Endodermal cell (in vitro differentiated cells): ENCODE results near the gene DHX29. TPM values are rescaled to one million over a fixed set of nuclear protein-coding genes. Genes with fewer than 3 reads are reported as not detected.

Source experiments
- DNase-seq: peaks from one replicate; pipeline ENCODE4 v3.0.0-alpha.2; 2017
- H3K27ac ChIP-seq: 2 replicates; pipeline ENCODE4 v1.5.1; 2013; ENCODE audit warnings: mild to moderate bottlenecking, low read depth, low read length, moderate library complexity
- H3K27me3 ChIP-seq: 2 replicates; pipeline ENCODE4 v1.6.1; 2013; ENCODE audit warnings: mild to moderate bottlenecking, low read length, moderate library complexity; ENCODE audit not compliant: insufficient read depth, control insufficient read depth, poor library complexity, severe bottlenecking
- H3K36me3 ChIP-seq: 2 replicates; pipeline ENCODE4 v1.7.0; 2013; ENCODE audit warnings: mild to moderate bottlenecking, low read length, moderate library complexity; ENCODE audit not compliant: control insufficient read depth, insufficient read depth
- H3K4me1 ChIP-seq: one replicate; pipeline ENCODE4 v1.7.0; 2013; ENCODE audit warnings: low read length; ENCODE audit not compliant: control insufficient read depth, insufficient read depth
- H3K4me3 ChIP-seq: 2 replicates; pipeline ENCODE4 v1.5.1; 2013; ENCODE audit warnings: mild to moderate bottlenecking, low read length, moderate library complexity
- H3K9ac ChIP-seq: 2 replicates; pipeline ENCODE4 v1.6.1; 2013; ENCODE audit warnings: mild to moderate bottlenecking, low read length, moderate library complexity; ENCODE audit not compliant: poor library complexity, severe bottlenecking; ENCODE audit errors: extremely low read depth
- H3K9me3 ChIP-seq: 2 replicates; pipeline ENCODE4 v1.6.1; 2013; ENCODE audit warnings: mild to moderate bottlenecking, low read length, moderate library complexity; ENCODE audit not compliant: control insufficient read depth
- H3K27ac Mint-ChIP-seq: 2 replicates; pipeline ENCODE4 v1.8.0; 2020; ENCODE audit warnings: mixed read lengths
- H3K27me3 Mint-ChIP-seq: 2 replicates; pipeline ENCODE4 v1.8.0; 2021; ENCODE audit warnings: mild to moderate bottlenecking, mixed read lengths; ENCODE audit not compliant: insufficient read depth
- H3K36me3 Mint-ChIP-seq: 2 replicates; pipeline ENCODE4 v1.8.0; 2020; ENCODE audit warnings: low read depth, mixed read lengths
- H3K4me1 Mint-ChIP-seq: 2 replicates; pipeline ENCODE4 v1.8.0; 2020; ENCODE audit warnings: mixed read lengths
- H3K4me3 Mint-ChIP-seq: 2 replicates; pipeline ENCODE4 v1.8.0; 2020; ENCODE audit warnings: mild to moderate bottlenecking, moderate library complexity, mixed read lengths
- H3K9me3 Mint-ChIP-seq: 2 replicates; pipeline ENCODE4 v1.8.0; 2020; ENCODE audit warnings: mild to moderate bottlenecking, mixed read lengths
- CTCF ChIP-seq: fragments of 200-600 bp; sonication (generic); conservative IDR thresholded peaks from 2 replicates; pipeline ENCODE4 v1.5.0; 2021; ENCODE audit warnings: antibody characterized with exemption, mild to moderate bottlenecking
- WGBS, 2 experiments: methylation state at CpG; one replicate each; pipeline versions ENCODE4 v1.1.5 to v1.1.7; 2013; ENCODE audit warnings: missing lambda C conversion rate in 2 of 2, mixed read lengths in 1 of 2; ENCODE audit not compliant: insufficient coverage in 1 of 2, insufficient read length in 1 of 2; 5-methylcytosine and 5-hydroxymethylcytosine counted together
- total RNA-seq, 2 donors: library from RNA; stranded (reverse); fragmentation: NEBNext Ultra II Directional in 1 of 2; extraction: Animal tissue kit (Norgen Biotek cat#: 25700) in 1 of 2; gene quantifications; 2 replicates in 1 of 2; 3 replicates in 1 of 2; pipeline ENCODE4 v1.2.1, GENCODE V29; 2021

The DHX29 gene
- total RNA-seq, 2 donors from 2014 or later, result 27.9 to 29.0 TPM

- no peak for TF ChIP-seq CTCF
- Histone ChIP-seq H3K9ac (no peak overlapping the region), H3K27me3 (no peaks in the 10 kb centered on the region), H3K4me1 (no peaks in the 10 kb centered on the region), H3K36me3 (peaks cover 60% of the 10 kb centered on the region), H3K4me3 (no peak overlapping the region), H3K9me3 (no peaks in the 10 kb centered on the region), H3K27ac (no peak overlapping the region)
- Mint-ChIP-seq H3K9me3 (no peaks in the 10 kb centered on the region), H3K4me1 (peaks cover 7% of the 10 kb centered on the region), H3K27me3 (no peaks in the 10 kb centered on the region), H3K36me3 (peaks cover 50% of the 10 kb centered on the region), H3K4me3 (no peak overlapping the region), H3K27ac (peak overlapping the region; percentile 52)
- no peak for DNase-seq
- 91 to 93% methylated on average over 4 of the region's 4 CpGs for WGBS, 2 experiments
Observed at GRCh38 chr5:55278778-55279177, 28.7 kb downstream of the DHX29 start.

- TF ChIP-seq CTCF, result no peak
- no peak overlapping the region for H3K9ac ChIP-seq
- H3K4me1 ChIP-seq, result no peaks in the 10 kb centered on the region
- Mint-ChIP-seq H3K4me3 (no peak overlapping the region), H3K27me3 (no peaks in the 10 kb centered on the region), H3K36me3 (peaks cover 50% of the 10 kb centered on the region), H3K27ac (peak overlapping the region; percentile 33), H3K9me3 (no peaks in the 10 kb centered on the region), H3K4me1 (peaks cover 7% of the 10 kb centered on the region)
- H3K27ac ChIP-seq, result no peak overlapping the region
- DNase-seq, result no peak
- H3K9me3 ChIP-seq, result no peaks in the 10 kb centered on the region
- H3K4me3 ChIP-seq, result no peak overlapping the region
- H3K36me3 ChIP-seq, result peaks cover 63% of the 10 kb centered on the region
- WGBS, 2 experiments, result 80 to 100% methylated on average over 1 of the region's 1 CpG
- no peaks in the 10 kb centered on the region for H3K27me3 ChIP-seq
Observed at GRCh38 chr5:55276771-55277170, 30.7 kb downstream of the DHX29 start.

GRCh38 chr5:55258339-55258738 is 49.2 kb downstream of the DHX29 start:
- H3K9me3 Mint-ChIP-seq, result no peaks in the 10 kb centered on the region
- no peak overlapping the region for H3K9ac ChIP-seq
- H3K36me3 ChIP-seq, result peaks cover 69% of the 10 kb centered on the region
- TF ChIP-seq CTCF, result no peak
- no peak for DNase-seq
- H3K4me1 Mint-ChIP-seq, result peaks cover 42% of the 10 kb centered on the region
- H3K4me3 ChIP-seq, result no peak overlapping the region
- WGBS, 2 experiments, result 87 to 94% methylated on average over 3 of the region's 3 CpGs
- H3K4me3 Mint-ChIP-seq, result no peak overlapping the region
- no peaks in the 10 kb centered on the region for H3K27me3 Mint-ChIP-seq
- H3K36me3 Mint-ChIP-seq, result peaks cover 25% of the 10 kb centered on the region
- H3K4me1 ChIP-seq, result peaks cover 10% of the 10 kb centered on the region
- H3K27me3 ChIP-seq, result no peaks in the 10 kb centered on the region
- no peak overlapping the region for H3K27ac Mint-ChIP-seq
- H3K9me3 ChIP-seq, result no peaks in the 10 kb centered on the region
- no peak overlapping the region for H3K27ac ChIP-seq
